Gastrocnemius medialis (tissue), 4 donors: Measurements from ENCODE around the gene EPHA2. TPM values are rescaled to one million over a fixed set of nuclear protein-coding genes. Genes with fewer than 3 reads are reported as not detected.
A peak's percentile ranks its signal among the peaks of the same experiment; 100 is the strongest.

Experiments used
- ATAC-seq, 2 donors: fragments of 150-250 bp; one replicate each; pipeline ENCODE4 v1.9.1; 2016
- DNase-seq, 2 donors: peaks; one replicate each; pipeline ENCODE4 v3.0.0-alpha.2; 2019
- H3K27ac ChIP-seq, 4 donors: fragments of 200-600 bp; sonication (generic); 1 replicate in 1 of 4; 2 replicates in 3 of 4; pipeline ENCODE4 v1.5.1; 2016 to 2018; ENCODE audit warnings: mild to moderate bottlenecking in 2 of 4, moderate library complexity in 1 of 4
- H3K27me3 ChIP-seq, 3 donors: fragments of 200-600 bp; sonication (generic) in 2 of 3; 1 replicate in 1 of 3; 2 replicates in 2 of 3; pipeline versions ENCODE4 v1.5.1 to v1.6.0; 2016 to 2019; ENCODE audit warnings: mild to moderate bottlenecking in 1 of 3, moderate library complexity in 1 of 3
- H3K36me3 ChIP-seq, 2 donors: fragments of 200-600 bp; sonication (generic) in 1 of 2; one replicate each; pipeline ENCODE4 v1.5.1; 2017 to 2018
- H3K4me1 ChIP-seq, 2 donors: fragments of 200-600 bp; sonication (generic) in 1 of 2; one replicate each; pipeline ENCODE4 v1.5.1; 2016 to 2017; ENCODE audit warnings: mild to moderate bottlenecking in 2 of 2
- H3K4me3 ChIP-seq, 4 donors: fragments of 200-600 bp; sonication (generic) in 3 of 4; 1 replicate in 1 of 4; 2 replicates in 3 of 4; pipeline ENCODE4 v1.5.1; 2016 to 2019; ENCODE audit warnings: mild to moderate bottlenecking in 2 of 4
- H3K9me3 ChIP-seq, 3 donors: fragments of 200-600 bp; sonication (generic) in 2 of 3; 1 replicate in 1 of 3; 2 replicates in 2 of 3; pipeline ENCODE4 v1.5.1; 2016 to 2019
- CTCF ChIP-seq, 5 experiments: fragments of 450-650 bp in 3 of 5; fragments of 200-600 bp in 2 of 5; sonication (generic) in 2 of 5; IDR thresholded peaks in 4 of 5; conservative IDR thresholded peaks in 1 of 5; 1 replicate in 4 of 5; 2 replicates in 1 of 5; pipeline ENCODE4 v1.5.1; 2016 to 2019; ENCODE audit warnings: antibody characterized with exemption in 5 of 5, mild to moderate bottlenecking in 3 of 5, moderate library complexity in 3 of 5
- POLR2A ChIP-seq, 2 donors: fragments of 450-650 bp; IDR thresholded peaks; one replicate each; pipeline ENCODE4 v1.6.1; 2017; ENCODE audit warnings: antibody characterized with exemption in 2 of 2, mild to moderate bottlenecking in 2 of 2, moderate library complexity in 2 of 2
- in situ Hi-C, 4 donors: fragments of 200-750 bp; cut with MboI; loops; one replicate each; pipeline versions ENCODE4 v1.15.0 to v1.8.0; 2017; ENCODE audit warnings: low sequenced_read_pairs in 4 of 4
- intact Hi-C: fragments of 100-400 bp; cut with DNase I; formaldehyde crosslinking; loops from one replicate; pipeline ENCODE4 v1.15.1; 2023; ENCODE audit warnings: low total_unique reads
- total RNA-seq, 4 donors: library from RNA; depleted of rRNA; stranded (reverse); fragments of >200 nt; gene quantifications; one replicate each; pipeline versions ENCODE4 v1.1.0 to v1.2.3, GENCODE V29; 2016

The EPHA2 gene
- total RNA-seq, 4 donors from 2014 or later = 1.2 to 6.4 (median 2.9) TPM

GRCh38 chr1:16189921-16190621 is 34.2 kb upstream of the EPHA2 start:
- H3K9me3 ChIP-seq = no peaks in the 10 kb centered on the region
- H3K4me3 ChIP-seq = no peak overlapping the region
- no peak overlapping the region for H3K27ac ChIP-seq
- no peaks in the 10 kb centered on the region for H3K36me3 ChIP-seq
- H3K27me3 ChIP-seq = peaks cover 0 to 5% (median 4%) of the 10 kb centered on the region in 3 donors
- in situ Hi-C loops = loop anchor here (5.0 to 10.0 kb wide), 3 partner anchors 108 to 115 kb away; partner anchors contain the start of gene FAM131C (in 1 of the 4)
- DNase-seq (no peak), ATAC-seq (peak; percentile 16 to 31)
- intact Hi-C loops = loop anchor here (5.0 kb wide), 2 partner anchors 52 to 172 kb away; no protein-coding TSS in a partner anchor
- no peak for TF ChIP-seq POLR2A (IDR thresholded peaks at IDR 0.05)
- TF ChIP-seq CTCF (IDR thresholded peaks at IDR 0.05 in 4 of 5, conservative IDR thresholded peaks at IDR 0.05 in 1 of 5) = no peak
- no peaks in the 10 kb centered on the region for H3K4me1 ChIP-seq

GRCh38 chr1:16189003-16189402 is 33.1 kb upstream of the EPHA2 start:
- H3K36me3 ChIP-seq = no peaks in the 10 kb centered on the region
- ATAC-seq = peak; percentile 31 to 40
- no peak for DNase-seq
- H3K27ac ChIP-seq = no peak overlapping the region
- H3K4me3 ChIP-seq = no peak overlapping the region
- no peaks in the 10 kb centered on the region for H3K4me1 ChIP-seq
- intact Hi-C loops (loop anchor here (5.0 kb wide), 2 partner anchors 53 to 173 kb away; no protein-coding TSS in a partner anchor), in situ Hi-C loops (loop anchor here (5.0 to 10.0 kb wide), 3 partner anchors 107 to 114 kb away; partner anchors contain the start of gene FAM131C (in 1 of the 4))
- no peaks in the 10 kb centered on the region for H3K9me3 ChIP-seq
- H3K27me3 ChIP-seq = peaks cover 0 to 5% (median 4%) of the 10 kb centered on the region in 3 donors
- no peak for TF ChIP-seq POLR2A (IDR thresholded peaks at IDR 0.05)
- no peak for TF ChIP-seq CTCF (IDR thresholded peaks at IDR 0.05 in 4 of 5, conservative IDR thresholded peaks at IDR 0.05 in 1 of 5)

- DNase-seq = peak in 1 of 2 donors; percentile 50
- in situ Hi-C loops = loop anchor here (5.0 to 10.0 kb wide), 3 partner anchors 106 to 113 kb away; partner anchors contain the start of gene FAM131C (in 1 of the 4)
These were observed 32.0 kb upstream of the EPHA2 start for GRCh38 chr1:16187748-16188401.

More at GRCh38 chr1:16187748-16188401, 32.0 kb upstream of the EPHA2 start:
- Histone ChIP-seq H3K36me3 (no peaks in the 10 kb centered on the region), H3K27ac (no peak overlapping the region), H3K4me1 (no peaks in the 10 kb centered on the region), H3K9me3 (no peaks in the 10 kb centered on the region), H3K4me3 (no peak overlapping the region), H3K27me3 (peaks cover 0 to 5% (median 4%) of the 10 kb centered on the region in 3 donors)
- TF ChIP-seq POLR2A (IDR thresholded peaks at IDR 0.05) (no peak), CTCF (IDR thresholded peaks at IDR 0.05 in 4 of 5, conservative IDR thresholded peaks at IDR 0.05 in 1 of 5) (peak; percentile 87 to 98 (median 95))
- peak; percentile 24 to 67 for ATAC-seq
- intact Hi-C loops = loop anchor here (1.0 to 5.0 kb wide), 4 partner anchors 54 to 174 kb away; no protein-coding TSS in a partner anchor
